IPS-NIHi7 (cell line): ENCODE measurements around the gene HCST.

Source experiments
- DNase-seq: peaks from one replicate; pipeline ENCODE4 v3.0.0; 2012; ENCODE audit warnings: mixed read lengths; ENCODE audit errors: extremely low spot score

HCST gene

DNA sequence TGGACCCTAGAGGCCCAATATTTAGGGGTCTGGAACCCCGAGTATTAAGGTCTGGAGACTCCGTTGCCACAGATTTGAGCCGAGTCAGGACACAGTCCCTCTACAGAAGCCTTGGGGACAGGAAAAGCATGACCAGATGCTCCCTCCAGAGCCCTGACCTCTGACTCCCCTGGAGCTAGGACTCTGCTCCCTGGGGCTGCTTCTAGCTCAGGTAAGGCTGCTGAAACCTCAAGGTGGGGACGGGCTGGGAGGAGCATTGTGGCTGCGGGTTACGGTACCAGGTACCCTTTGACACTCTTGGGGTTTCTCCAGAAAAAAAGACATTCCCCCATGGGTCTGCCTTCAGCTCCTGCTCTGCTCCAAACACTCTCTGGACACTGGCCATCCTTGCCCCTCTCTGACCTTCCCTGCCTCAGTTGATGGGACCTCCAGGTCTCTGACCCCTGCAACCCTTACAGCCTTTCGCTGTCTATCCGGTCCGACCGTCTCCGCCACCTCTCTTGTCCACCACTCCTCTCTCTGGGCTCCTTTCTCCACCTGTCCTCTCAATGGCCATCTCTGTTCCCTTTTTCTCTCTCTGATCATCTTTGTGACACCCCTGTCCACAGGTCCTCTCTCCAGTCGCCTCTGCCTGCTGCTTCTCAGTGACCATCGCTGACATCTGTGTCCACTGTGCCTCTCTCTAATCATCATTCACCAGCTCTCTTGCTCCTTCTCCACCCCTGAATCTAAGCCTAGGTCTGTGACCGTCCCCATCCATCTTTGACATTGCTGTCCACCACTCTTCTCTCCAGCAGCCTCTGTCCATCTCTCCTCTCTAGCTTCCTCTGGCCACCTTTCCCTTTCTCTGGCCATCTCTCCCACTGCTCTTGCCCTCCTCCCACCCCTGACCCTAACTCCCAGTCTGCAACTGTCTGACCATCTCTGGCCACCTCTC, 35.3 kb downstream of the HCST start:
- DNase-seq, result no peak

DNA sequence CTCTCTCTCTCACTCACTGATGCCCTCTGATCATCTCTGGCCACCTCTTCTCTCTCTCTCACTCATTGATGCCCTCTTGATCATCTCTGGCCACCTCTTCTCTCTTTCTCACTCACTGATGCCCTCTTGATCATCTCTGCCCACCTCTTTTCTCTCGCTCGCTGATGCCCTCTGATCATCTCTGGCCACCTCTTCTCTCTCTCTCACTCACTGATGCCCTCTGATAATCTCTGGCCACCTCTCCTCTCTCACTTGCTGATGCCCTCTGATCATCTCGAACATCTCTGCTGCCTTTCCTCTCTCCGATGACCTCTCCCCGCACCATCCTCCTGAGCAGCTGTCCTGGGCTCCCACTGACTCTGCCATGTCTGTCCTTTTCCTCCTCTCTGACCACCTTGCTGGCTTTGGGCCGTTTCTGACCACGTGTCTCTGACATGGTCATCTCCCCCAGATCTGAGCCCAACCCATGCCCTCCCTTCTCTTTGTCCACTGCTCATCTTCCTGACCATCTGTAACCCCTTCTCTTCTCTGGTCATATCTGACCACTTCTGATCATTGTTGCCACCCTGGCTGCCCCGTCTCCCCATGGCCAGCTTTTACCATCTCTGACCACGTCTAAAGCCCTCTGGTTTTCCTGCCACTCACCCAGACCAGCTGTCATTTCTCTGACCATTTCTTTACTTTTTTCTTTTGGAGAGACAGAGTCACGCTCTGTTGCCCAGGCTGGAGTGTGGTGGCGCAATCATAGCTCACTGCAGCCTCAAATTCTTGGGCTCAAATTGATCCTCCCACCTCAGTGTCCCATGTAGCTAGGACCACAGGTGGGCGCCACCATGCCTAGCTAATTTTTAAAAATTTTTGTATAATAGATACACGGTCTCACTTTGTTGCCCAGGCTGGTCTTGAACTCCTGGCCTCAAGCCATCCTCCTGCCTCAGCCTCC, 36.2 kb downstream of the HCST start:
- no peak for DNase-seq

DNA sequence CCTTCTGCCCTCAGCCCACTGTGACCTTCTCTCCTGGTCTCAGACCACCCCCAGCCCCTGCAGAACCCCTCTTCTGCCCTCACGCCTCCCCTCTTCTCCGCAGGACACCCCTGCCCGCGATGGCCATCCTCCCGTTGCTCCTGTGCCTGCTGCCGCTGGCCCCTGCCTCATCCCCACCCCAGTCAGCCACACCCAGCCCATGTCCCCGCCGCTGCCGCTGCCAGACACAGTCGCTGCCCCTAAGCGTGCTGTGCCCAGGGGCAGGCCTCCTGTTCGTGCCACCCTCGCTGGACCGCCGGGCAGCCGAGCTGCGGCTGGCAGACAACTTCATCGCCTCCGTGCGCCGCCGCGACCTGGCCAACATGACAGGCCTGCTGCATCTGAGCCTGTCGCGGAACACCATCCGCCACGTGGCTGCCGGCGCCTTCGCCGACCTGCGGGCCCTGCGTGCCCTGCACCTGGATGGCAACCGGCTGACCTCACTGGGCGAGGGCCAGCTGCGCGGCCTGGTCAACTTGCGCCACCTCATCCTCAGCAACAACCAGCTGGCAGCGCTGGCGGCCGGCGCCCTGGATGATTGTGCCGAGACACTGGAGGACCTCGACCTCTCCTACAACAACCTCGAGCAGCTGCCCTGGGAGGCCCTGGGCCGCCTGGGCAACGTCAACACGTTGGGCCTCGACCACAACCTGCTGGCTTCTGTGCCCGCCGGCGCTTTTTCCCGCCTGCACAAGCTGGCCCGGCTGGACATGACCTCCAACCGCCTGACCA, 37.2 kb downstream of the HCST start:
- no peak for DNase-seq

DNA sequence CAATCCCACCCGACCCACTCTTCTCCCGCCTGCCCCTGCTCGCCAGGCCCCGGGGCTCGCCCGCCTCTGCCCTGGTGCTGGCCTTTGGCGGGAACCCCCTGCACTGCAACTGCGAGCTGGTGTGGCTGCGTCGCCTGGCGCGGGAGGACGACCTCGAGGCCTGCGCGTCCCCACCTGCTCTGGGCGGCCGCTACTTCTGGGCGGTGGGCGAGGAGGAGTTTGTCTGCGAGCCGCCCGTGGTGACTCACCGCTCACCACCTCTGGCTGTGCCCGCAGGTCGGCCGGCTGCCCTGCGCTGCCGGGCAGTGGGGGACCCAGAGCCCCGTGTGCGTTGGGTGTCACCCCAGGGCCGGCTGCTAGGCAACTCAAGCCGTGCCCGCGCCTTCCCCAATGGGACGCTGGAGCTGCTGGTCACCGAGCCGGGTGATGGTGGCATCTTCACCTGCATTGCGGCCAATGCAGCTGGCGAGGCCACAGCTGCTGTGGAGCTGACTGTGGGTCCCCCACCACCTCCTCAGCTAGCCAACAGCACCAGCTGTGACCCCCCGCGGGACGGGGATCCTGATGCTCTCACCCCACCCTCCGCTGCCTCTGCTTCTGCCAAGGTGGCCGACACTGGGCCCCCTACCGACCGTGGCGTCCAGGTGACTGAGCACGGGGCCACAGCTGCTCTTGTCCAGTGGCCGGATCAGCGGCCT, 37.9 kb downstream of the HCST start:
- no peak for DNase-seq

DNA sequence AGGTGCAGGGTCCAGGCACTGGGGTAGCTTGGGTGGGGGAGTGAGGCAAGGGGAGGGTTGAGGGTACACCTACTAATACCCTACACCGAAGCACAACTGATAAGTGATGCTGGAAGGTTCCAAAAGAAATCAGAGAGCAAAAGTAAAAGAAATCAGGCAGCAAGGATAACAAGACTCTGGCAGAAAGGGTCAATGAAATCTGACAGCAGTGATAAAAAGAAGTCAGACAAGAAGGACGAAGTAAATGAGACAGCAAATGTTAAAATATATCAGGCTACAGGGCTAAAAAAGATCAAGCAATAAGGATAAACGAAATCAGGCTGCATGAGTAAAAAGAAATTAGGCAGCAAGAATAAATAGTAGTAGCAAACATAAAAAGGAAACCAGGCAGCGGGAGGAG, 38.5 kb downstream of the HCST start:
- no peak for DNase-seq

DNA sequence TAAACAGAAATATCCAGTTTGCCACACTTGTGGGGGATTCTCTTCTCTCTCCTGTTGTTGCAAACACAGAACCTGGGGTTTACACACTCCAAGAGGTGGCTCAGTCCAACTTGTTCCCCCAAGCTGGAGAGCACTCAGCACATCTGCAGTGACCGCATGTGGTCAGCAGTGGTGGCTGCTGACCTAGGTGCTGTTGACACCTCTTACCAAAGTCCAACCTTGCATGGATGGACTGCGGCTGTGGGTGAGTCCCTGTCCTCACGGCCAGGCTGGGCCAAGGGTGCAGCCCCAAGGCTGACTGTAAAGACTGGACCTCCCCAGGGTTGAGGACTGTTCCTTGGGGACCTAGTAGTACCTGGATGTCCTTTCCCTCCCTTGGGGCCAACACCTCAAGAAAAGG, 39.9 kb downstream of the HCST start:
- no peak for DNase-seq

DNA sequence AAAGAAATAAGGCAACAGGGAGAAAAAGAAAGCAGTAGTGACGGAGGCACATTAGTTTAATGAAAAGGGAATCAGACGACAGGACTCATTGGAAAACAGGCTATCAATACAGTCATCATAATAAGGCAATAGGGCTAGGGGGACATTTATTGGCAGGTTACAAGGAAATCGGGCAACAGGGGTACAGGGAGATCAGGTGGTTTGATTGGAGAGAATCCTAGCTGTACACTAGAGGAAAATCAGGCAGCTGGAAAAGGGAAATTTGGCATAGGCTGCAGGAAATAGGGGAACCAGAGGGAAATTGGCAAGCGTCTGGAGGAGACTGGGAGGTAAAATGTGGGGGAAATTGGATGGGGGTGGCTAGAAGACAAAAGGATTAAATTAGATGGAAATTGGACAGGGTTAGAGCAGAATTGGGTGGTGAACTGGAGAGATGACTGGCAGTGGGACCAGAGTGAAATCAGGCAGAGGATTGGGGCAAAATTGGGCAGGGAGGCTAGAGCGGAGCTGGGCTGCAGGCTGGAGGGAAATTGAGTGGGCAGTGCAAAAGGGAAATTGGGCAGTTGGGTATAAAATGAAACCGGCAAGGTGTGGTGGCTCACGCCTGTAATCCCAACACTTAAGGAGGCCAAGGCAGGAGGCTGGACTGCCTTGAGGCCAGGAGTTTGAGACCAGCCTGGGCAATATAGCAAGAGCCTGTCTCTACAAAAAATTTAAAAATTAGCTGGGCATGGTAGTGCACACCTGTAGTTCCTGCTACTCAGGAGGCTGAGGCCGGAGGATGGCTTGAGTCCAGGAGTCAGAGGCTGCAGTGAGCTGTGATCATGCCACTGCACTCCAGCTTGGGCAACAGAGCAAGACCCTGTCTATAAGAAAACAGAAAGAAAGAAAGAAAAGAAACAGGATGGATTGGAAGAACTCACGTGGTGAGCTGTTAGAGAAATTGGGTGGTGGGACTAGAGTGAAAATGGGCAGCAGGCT, 41.3 kb downstream of the HCST start:
- DNase-seq, result no peak

DNA sequence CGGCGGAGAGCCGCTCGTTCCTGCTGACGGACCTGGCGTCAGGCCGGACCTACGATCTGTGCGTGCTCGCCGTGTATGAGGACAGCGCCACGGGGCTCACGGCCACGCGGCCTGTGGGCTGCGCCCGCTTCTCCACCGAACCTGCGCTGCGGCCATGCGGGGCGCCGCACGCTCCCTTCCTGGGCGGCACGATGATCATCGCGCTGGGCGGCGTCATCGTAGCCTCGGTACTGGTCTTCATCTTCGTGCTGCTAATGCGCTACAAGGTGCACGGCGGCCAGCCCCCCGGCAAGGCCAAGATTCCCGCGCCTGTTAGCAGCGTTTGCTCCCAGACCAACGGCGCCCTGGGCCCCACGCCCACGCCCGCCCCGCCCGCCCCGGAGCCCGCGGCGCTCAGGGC, 42.2 kb downstream of the HCST start:
- no peak for DNase-seq

DNA sequence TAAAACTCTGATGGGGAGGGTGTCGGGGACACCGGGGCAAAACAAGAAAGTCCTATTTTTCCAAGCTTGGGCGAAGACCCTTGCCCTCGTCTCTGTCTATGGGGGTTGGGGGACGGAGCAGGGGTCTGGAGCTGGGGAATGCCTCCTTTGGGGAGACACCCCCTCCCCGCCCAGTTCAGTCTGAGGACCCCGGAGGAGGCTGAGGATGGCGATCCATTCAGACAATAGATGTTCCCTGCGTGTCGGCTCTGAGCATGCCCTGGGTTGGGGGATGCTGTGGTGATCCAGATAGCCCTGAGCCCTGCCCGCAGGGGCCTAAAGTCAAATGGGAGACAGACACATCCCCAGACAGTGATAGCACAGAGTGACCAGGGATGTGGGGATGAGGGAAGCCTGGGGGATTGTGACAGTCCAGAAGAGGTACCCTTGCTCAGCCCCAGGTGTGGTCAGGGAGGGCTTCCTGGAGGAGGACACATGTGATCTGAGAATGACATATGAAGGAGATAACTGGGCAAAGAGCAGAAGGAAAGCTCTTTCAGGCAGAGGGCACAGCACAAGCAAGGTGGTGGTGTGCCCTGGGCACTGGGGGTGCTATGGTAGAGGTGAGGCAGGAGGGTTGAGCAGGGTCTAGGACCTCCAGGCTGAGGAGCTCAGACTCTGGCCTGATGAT, 42.9 kb downstream of the HCST start:
- DNase-seq, result no peak

DNA sequence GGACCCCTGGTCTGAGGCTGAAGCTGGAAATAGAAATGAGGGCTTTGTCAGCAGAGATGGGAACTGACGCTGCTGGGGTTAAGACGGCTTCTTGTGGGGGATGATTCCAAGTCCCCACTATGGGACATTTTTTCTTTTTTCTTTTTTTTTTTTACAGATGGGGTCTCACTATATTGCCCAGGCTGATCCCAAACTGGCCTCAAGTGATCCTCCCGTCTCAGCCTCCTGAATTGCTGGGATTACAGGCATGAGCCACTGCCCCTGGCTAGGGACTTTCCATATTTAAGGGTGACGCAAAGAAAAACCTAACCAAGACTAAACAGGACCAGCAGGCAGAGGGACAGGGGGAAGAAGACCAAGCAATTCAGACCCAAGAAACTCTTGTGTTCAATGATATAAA, 43.9 kb downstream of the HCST start:
- no peak for DNase-seq

DNA sequence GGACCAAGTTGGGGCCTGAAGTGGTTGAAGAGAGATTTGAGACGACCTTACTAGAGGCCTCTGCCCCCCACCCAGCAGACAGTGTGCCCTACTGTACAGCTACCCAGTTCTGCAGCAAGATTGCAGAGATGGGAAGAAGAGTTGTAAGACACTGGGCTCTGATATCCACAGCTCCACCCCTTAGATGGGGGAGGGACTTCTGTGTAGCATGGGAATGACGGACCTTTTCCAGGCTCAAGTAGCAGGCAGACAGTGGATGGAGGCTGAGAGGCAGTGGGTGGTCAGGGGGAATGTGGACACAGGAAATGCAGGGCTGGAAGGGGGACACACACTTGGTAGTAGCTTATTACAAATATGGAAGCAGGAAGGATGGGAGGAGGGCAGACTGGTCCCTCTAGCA, 46.8 kb downstream of the HCST start:
- peak; percentile 48 for DNase-seq
